Fibroblast of skin of left biceps (primary cell): ENCODE data around the gene HIF3A.
"Not testable (repeated sequence)": the region's sequence is repeated elsewhere in the genome, so short reads cannot be mapped to it uniquely, and the experiment has no call there.

Source experiments
- DNase-seq, 2 experiments: peaks; one replicate each; pipeline ENCODE4 v3.0.0-alpha.2; 2013; ENCODE audit warnings: low read depth in 2 of 2

Gene HIF3A

DNA sequence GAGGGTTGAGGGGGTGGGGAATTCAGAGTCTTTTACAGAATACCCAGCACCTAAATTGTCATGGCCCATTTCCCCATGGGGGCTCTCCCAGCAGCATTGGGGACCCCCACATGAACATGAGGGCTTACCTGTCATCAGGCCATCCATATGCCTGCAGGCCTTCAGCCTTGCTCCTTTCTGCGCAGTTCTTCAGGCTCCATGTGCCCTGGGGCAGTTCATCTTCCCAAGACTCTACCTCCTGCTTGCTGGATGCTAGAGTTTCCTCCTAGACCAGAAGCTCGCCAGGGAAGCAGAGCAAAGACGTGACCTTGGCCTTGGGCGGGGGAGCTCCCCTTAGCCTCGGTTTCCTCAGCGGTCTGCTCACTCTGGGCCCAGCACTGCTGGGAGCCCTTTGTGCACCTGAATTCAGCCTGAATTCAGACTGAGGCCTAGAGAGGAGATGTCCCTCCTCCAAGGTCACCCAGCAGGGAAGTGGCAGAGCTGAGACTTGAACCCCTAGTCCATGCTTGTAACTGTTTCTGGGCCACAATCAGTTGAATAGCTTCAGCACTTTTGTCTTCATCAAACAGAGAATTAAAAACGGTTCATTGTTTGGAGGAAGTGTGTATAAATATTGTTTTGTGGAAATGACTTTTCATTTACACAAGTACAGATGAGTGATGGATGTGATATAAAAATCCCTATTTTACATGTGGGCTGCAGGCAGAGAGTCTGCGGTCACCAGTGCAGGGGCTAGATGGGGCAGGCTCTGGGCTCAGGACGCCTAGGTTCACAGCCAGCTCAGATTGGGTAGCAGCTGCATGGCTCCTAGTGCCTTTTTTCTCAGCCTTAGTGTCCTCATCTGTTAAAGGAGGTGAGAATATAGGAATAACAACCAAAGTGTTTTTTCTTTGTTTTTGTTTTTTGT is 59.6 kb downstream of the HIF3A start:
- DNase-seq = no peak

DNA sequence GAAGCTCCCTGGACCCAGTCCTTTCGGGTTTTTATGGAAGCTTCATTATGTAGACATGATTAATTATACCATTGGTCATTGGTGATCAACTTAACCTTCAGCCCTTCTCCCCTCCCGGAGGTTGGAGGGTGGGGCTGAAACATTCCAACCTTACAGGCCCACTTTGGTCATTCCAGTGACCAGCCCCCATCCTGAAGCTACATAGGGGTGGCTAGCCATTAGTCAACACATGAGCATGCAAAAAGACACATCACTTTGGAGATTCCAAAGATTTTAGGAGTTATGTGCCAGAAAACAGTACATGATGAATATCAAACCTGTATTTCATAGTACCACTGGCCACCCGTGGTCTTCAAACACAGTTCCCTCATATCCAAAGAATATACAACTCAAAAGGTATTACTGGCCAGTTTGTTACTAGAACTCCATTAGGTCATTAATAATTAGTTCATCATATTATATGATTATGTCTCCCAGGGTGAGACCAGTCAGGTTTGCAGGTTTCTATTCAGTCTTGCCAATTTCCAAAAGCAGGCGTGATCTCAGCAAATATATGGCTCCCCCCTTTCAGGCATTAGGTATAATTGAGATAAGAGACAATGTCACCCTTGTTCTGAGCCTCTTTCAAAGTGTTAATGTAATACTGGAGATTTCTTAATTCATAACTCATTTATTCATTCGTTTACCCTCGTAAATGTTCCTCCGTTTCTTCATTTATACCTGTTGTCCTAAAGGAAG is 61.2 kb downstream of the HIF3A start:
- no peak for DNase-seq

DNA sequence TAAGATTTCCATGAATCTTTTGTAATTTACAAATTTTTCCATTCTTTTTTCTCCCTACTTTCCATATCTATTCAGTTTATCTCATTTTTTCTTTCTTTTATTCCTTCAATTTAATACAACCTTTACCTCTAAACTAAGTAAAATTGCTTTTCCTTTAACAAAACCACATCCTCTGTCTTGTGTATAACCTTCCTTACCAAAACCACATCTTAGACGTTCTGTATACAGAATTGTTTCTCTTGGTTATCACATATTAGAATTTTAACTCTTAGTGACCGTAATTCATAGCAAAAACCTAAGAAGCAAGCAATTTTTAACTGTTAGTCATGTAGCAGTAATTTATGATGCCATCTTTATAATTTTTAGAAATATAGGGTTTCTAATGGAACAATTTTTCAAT is 65.1 kb downstream of the HIF3A start:
- no peak for DNase-seq

DNA sequence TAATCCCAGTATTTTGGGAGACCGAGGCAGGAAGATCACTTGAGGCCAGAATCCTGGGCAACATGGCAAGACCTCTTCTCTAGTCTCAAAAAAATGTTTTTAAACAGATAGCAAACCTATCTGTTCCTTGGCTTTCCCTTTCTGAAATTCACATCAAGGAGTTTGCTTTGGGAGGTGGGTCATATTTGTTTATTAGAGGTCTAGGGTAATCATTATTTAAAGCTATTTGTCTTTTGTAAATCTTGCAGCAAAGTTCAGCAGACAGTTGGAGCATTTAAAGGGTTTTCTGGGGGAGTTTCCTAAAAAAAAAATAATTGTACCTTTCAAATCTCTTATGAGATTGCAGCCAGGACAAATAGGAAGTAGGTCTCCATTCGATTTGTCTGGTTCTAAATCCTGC is 67.5 kb downstream of the HIF3A start:
- DNase-seq = no peak

DNA sequence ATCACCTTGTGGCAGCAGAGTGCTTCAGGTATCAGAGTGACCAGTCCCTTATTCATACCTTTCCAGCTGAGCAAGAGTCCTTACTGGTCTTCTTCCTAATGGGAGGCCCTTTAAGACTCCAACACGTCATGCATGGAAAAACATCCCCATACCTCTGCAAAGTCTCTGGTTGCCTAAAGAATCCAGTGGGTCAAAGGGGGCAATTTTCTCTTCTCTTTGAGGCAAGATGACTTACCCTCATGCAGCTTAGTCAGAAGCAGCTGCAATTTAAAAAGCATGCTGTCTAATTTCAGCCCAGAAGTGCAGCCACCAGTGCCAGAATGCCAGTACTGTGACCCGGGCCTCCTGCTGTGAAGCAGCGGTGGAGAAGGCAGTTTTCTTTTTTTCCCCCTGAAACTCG is 68.7 kb downstream of the HIF3A start:
- no peak for DNase-seq

DNA sequence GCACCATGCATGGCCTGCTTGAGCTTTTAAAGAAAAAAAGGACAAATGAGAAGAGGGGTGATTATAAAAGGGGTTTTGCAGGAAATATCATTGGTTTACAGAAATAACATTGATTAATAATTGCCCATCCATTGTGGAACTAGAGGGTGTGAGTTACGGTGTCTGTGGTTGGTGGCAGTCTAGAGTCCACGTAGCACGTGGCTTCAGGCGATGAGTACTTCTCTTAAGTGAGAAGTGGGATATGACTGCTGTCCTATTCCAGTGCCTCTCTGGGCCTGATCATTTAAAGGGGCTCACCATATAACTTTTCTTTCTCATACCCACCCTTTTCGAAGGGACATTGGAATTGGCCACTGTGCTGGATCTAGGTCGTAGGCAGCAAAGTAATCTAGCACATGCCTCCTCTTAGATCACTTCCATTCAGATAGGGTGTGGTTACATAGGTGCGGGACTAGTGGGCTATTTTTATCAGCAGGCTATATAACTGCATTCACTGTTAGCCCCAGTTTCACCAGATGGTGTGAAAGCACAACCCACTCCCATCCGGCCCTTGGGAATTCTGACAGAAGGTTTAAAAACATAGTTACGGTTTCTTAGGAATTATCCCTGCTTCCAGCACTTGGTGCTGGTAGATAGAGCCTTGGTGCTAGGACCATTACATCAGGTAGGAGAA is 69.9 kb downstream of the HIF3A start:
- DNase-seq = no peak

DNA sequence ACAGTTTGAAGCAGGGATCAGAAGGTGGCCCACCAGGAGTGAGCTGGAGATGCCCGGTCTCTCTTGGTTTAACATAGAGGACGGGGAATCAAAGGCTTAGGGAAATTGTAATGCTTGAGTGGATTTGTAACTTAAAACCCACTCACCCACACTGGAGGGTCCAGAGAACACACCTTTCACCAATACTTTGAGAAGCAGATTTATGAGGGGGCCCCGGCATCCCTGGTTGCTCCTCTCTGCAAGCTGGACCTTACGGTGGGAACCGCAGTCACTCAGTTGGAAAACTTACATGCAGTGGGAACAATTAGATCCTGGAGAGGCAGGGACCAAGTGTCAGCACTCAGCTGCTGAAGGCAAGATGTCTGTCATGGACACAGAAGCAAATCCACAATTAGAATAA is 70.6 kb downstream of the HIF3A start:
- DNase-seq = no peak

DNA sequence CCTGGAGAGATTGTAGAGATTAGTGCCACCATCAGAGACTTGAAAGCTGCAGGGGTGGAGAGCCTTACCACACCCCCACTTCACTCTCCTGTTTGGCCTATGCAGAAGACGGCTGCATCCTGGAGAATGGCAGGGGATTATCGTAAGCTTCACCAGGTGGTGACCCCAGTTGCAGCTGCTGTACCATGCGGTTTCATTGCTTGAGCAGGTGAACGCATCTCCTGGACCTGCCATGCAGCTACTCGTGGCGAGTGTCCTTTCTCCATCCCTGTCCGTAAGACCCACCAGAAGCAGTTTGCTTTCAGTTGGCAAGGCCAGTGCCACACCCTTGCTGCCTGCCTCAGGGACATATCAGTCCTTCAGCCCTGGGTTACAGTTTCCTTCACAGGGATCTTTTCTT is 71.3 kb downstream of the HIF3A start:
- DNase-seq = no peak

DNA sequence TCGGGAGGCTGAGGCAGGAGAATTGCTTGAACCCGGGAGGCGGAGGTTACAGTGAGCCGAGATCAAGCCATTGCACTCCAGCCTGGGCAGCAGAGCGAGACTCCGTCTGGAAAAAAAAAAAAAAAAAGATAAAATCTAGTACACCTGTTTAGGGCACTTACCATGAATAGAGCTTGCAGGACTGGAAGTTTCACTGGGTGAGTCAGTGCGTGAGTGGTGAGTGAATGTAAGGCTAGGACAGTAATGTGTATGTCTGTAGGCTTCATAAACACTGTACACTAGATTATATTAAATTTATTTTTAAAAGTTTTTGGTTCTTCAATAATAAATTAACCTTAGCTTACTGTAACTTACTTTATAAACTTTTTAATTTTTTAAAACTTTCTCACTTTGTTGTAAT is 73.0 kb downstream of the HIF3A start:
- no peak for DNase-seq

DNA sequence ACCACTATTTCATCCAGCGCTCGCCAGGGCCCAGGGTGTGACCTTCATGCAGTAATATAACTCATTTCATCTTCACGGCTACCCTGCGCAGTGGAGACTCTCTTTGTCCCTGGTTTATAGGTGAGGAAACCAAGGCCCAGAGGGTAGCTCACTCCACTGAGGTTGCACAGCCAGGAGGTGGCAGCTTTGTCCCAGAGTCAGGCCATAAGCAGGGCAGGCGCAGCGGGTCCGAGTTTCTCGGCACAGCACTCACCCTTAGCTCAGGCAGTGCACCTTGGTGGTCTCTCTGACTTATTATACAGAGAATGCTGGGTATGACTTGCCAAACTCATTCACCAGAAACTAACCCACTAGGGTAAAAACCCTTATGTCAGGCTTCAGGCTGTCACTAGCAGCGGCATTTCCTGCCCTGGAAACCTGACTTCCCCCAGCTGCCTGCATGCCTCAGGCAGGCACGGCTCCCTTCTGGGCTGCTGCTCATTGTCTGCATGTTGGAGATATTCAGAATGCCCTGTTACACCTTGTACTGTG is 74.6 kb downstream of the HIF3A start:
- DNase-seq = no peak

DNA sequence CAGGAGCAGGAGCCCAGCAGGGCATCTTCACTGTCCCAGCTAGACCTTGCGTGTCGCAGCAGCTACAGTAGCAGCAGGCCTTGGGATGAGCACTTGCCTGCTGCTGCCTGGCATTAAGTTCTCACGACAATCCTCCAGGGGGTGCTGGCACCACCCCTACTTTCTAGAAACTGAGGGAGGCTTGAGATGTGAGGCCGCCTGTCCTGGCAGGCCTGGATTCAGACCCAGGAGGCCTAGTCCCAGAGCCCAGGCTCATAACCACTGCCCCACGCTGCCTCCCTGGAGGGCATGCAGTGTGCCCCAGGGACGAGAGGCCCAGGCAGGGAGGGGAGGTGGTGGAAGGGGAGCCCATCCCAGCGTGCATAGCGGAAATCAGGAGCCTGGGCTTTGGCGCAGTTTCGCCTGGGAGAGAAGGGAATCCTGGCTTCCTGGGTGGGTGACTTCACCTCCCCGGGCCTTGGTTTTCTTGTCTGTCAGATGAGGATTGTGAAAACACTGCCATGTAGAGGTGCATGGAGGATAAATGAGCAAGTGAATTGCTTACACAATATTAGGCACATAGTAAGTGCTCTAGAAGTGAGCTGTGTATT is 76.2 kb downstream of the HIF3A start:
- no peak for DNase-seq

DNA sequence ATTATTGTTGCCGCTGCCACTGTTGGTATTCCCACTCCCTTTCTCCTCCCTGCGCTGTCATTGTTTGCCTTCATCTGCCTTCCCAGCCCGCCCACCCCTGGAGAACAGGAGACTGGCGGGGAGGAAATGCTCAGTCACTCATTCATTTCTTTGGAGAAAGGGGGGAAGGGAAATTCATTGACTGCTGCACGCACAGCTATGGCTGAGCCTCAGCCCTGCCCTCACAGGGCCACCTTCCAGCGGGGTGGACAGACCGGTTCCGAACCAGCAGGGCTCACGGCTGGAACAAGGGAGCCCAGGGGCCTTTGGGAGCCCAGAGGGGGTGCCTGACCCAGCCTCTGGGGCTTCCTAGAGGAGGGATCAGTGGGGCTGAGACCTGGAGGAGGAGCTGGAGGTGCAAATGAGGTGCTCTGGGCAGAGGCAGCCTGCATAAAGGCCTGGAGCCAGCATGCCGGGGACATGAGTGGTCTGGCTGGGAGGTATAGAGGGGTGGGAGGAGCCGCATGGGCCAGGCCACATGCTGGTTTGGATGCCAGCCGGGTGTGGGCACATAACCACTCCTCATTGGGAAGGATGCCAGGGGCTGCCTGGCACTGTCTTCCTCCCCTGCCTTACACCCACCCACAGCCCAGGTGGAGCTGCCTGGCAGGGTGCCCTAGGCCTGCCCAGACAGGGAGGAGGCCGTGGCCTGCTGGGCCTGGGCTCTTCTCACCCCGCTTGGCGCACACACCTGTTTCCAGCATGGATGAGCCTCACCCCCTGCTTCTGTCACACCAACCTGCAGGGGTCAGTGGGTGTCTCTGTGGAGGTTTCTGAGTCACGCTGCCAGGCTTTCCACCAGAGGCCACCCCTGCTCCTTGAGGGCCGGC is 76.9 kb downstream of the HIF3A start:
- DNase-seq = no peak

DNA sequence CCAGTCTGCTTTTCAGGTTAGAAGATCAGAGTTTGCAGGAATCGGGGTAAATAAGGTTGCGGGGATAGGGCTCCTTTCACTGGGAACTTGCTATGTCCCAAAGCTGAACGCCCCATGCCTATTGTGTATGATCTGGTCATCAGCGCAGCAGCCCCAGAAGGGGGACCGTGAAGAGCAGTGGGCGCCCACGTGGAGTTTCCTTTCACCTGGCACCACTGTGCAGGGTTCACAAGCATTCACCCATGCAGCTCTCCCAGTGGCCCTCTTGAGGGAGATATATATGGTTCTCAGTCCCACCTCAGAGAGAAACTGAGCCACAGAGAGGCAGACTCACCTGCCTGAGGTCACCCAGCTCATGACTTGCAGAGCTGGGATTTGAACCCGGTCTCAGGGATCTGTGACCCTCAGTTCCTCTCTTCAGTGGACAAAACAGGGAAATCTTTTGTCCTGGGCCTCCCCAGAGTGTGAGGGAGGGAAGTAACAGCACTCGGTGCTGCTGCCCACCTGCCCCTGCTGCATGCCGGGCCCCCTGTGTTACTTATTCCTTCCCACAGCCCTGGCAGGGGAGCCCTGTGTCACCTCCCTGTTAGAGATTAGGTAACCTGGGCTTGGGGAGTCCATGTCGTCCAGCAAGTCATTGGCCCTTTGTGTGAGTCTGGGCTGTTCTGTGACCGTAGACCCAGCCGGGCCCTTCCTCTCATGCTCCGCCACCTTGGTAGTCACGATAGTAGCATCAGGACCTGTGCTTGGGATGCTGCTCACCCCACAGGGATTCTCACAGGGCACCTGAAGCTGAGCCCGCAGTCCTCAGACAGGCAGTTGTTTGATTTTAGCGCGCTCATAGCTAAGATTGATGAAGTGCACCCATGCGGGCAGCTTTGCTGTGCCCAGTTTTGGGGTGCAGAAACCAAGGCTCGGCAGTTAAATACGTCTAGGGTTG is 78.0 kb downstream of the HIF3A start:
- DNase-seq = no peak

DNA sequence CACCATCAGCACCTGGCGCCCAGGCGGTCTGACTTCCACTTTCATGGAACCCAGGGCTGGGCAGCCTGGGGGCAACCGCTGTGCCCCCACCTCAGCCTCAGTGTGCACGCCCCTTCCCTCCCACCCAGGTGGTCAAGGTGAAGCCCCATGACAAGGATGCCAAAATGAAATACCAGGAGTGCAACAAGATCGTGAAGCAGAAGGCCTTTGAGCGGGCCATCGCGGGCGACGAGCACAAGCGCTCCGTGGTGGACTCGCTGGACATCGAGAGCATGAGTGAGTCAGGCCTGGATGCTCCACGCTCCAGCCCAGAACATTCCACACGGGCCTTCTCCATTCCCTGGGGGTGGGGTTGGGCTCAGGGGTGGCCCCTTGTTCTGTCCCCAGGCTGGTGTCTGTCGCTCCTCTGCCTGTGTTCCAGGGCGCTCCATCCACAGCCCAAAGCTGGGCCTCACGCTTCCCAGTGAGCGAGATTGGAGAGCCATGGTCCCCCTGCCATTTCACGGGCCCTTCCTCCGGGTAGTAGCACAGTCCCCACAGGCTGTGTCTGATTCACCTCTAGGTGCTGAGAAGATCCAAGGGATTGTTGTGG is 78.7 kb downstream of the HIF3A start:
- DNase-seq = not testable (repeated sequence)

DNA sequence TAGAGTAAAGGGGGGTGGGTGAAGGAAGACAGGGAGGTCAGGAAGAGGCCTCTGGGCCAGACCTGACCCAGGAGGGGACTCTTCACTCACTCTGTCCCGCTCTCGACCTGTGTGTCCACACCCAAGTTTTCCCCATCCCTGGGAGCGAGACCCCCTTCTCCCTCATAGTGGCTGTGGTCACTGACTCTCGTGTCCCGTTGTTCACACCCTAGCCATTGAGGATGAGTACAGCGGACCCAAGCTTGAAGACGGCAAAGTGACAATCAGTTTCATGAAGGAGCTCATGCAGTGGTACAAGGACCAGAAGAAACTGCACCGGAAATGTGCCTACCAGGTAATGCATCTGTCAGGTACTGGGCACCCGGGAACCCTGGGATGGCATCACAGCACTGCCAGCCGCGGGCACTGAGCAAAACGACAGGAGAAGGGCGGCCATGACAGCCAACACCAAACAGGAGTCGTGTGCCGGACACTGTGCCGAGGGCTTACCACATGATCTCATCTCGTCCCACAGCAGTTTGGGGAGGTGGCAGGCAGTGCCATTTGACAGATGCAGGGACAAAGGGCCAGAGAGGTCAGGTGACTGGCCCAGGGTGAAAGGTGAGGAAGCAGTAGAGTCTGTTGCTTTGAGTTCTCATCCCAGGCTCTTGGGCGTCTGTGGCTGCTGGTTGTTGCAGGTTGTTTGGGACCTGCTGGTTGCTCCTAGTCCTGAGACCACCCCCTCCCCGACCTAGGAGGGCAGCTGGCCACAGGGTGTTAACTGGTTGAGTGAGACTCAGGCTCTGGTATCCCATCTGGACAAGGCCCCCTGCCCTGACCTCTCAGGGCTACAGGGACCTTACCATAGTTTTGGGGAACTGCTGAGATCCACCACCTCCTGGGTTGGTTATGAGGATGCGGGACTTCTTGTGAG is 79.7 kb downstream of the HIF3A start:
- DNase-seq = no peak

DNA sequence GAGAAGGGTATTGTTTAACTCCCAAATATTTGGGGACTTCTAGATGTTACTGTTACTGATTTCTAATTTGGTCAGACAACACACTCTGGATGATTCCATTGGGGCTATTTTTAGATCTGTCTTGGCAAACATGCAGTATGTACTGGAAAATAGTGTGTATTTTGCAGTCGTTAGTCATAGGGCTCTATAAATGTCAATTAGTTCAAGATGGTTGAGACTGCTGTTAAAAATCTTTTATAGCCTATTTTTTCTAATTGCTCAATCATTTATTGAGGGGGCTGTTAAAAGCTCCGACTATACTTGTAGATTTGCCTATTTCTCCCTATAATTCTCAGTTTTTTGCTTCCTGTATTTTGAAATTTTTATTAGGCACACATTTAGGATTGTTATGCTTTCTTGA is 81.4 kb downstream of the HIF3A start:
- peak; percentile 88 to 92 for DNase-seq

DNA sequence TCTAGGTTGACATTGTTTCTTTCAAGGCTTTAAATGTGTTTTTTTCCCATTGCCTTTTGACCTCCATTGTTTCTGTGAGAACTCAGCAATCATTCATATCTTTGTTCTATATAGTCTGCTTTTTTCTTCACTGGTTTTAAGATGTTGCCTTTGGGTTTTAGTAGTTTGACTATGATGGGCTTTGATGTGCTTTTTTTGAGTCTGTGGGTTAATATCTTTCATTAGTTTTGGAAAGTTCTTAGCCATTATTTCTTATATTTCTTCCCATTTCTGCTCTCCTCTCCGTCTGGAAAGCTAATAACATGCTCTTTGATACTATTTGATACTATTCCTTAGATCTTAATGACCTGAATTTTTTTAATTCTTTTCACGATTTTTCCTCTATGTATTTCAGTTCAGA is 83.8 kb downstream of the HIF3A start:
- no peak for DNase-seq

DNA sequence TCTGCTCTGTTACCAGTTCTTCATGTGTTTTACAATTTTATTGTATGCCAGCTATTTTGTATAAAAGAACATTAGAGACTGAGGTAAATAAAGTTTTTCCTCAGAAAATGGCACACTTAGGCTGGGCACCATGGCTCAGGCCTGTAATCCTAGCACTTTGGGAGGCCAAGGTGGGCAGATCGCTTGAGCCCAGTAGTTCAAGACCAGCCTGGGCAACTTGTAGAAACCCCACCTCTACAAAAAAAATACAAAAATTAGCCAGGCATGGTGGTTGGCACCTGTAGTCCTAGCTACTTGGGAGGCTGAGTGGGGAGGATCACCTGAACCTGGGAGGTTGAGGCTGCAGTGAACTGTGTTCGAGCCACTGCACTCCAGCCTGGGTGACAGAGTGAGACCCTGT is 84.5 kb downstream of the HIF3A start:
- DNase-seq = no peak
